NCI-H2029 treated with DMSO at 0.1 percent for 48 hours (cell line): Measurements from ENCODE around the gene SKIDA1.
"Not testable (repeated sequence)": the region's sequence is repeated elsewhere in the genome, so short reads cannot be mapped to it uniquely, and the experiment has no call there.

Experiments
- DNase-seq: peaks from one replicate; lab custom pipeline; 2025; lab: John Stamatoyannopoulos, UW

The SKIDA1 gene

DNA sequence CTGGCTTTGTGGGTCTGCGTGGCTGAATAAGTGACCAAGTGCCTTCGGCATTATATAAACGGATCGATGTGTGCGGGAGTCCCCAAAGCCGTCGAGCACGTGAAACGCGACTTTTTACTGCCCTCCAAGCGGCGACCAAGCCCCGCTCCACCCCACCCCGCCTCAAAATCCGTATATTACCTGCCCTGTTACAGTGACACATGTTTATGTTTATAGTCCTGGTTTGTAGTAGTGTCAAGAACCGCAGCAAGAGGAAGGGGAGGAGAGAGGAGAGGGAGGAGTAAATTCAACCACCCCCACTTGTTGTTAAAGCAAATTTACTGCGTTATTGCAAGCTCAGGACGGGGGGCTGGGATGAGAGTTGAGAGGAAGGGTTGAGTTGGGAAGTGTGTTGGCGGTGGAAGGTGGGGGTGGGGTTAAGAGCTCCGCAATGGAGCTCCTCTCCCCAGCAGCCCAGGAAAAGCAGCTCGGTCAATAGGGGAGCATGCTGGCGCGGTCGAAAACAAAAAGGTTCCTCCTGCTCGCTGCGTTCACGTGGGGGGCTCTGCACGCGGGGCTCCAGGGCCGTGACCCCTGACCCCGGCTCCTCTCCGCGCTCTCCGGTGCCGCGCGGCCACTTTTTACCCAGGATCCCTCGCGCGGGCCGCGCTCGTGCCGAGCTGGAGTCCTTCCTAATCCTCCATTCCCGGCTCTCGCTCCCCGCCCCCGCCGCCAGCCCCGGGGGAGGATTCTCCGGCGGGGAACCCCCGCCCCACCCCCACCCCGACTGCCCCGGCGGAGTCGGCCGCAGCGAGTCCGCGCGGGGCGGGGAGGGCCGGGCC lies at the start of gene SKIDA1:
Gene SKIDA1 (minus strand): TSS at position 316 of the 821 bp plus-strand sequence. CDS start 7,860 bp downstream, outside the sequence.
- peak; percentile 56 for DNase-seq

DNA sequence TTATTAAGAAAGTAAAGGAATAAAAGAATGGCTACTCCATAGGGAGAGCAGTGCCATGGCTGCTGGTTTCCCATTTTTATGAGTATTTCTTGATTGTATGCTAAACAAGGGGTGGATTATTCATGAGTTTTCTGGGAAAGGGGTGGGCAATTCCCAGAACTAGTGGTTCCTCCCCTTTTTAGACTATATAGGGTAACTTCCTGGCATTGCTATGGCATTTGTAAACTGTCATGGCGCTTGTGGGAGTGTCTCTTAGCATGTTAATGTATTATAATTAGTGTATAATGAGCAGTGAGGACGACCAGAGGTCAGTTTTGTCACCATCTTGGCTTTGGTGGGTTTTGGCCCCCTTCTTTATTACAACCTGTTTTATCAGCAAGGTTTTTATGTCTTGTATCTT lies 49.0 kb upstream of the SKIDA1 start:
- not testable (repeated sequence) for DNase-seq

DNA sequence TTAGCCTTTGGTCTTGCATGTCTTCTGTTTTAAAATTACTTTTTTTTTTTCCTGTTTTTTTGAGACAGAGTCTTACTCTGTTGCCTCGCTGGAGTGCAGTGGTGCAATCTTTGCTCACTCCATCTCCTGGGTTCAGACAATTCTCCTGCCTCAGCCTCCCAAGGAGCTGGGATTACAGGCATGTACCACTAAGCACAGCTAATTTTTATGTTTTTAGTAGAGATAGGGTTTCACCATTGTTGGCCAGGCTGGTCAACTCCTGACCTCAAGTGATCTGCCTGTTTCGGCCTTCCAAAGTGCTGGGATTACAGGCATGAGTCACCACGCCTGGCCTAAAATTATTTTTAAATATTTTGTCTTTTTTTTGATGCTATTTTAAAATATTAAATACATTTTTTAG lies 47.1 kb upstream of the SKIDA1 start:
- DNase-seq, result no peak

DNA sequence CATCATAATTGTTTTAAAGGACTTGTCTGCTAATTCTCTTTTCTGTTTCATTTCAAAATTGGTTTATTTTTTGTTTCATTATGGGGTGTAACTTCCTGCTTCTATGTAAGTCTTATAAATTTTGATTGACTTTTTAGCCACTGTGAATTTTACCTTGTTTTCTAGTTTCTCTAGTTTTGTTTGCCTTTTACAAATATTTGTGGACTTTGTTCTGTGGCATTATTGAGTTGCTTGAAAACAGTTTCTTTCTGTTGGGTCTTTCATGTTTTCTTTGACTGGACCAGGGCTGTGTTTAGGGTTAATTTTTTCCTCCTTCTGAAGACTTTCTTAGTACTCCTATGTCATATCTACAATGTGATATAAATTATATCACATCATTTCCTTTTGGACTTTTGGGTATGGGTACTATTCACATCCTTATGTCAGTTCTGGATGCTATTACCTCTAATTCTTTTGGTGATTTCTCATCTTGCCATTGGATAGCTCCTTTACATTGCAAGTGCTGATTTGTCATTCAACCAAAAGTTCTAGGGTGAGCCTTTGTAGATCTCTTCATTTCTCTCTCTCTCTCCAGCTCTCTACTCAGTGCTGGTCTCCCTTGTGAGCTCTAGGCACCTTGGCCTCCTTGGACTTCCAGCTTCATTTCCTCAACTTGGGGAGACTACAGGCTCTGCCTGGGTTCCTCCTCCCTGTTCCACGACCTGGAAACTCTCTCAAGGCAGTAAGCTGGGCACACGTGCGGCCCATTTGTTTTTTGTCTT lies 45.5 kb upstream of the SKIDA1 start:
- no peak for DNase-seq

DNA sequence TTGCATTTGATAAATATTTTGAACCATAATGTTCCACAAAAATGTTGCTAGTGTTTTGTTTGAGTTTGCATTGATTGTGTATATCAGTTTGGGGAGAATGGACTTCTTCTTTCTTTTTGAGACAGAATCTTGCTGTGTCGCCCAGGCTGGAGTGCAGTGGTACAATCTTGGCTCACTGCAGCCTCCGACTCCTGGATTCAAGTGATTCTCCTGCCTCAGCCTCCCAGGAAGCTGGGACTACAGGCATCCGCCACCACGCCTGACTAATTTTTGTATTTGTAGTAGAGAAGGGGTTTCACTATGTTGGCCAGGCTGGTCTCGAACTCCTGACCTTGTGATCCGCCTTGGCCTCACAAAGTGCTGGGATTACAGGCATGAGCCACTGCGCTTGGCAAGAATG lies 33.5 kb upstream of the SKIDA1 start:
- not testable (repeated sequence) for DNase-seq

DNA sequence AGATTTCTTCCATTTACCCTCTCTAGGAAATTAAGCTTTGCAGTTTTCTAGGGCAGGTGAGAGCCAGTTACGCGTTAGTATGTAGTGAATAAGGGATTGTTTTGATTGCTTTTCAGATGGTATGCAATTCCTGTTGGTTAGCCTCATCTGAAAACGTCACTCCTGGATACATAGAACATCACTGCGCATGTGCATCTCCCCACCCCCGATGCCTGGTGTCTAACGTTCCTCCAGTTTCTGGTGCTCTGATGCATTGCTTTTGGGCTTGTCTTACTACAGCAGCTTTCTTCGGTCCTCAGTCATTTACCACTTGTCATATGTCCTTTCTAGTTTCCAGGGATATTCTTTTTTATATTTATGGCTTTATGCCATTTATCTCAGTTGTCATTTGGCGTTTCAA lies 31.0 kb upstream of the SKIDA1 start:
- DNase-seq, result no peak

DNA sequence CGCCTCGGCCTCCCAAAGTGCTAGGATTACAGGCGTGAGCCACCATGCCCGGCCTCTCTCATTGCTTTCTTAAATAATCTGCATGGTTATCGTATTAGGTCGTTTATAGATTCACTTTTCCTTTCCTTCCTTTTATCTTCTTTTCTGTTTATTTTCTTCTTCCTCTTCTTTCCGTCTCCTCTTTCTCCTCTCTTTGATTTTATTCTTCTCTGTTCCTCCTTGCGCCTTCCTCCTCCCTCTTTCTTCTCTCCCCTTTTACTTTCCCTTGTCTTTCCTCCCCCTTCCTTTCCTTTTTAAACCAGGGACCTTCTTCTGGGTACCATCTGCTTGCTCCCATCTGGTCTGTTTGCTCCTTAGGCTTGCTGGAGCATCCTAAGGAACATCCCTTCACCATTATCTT lies 27.2 kb upstream of the SKIDA1 start:
- DNase-seq, result no peak

DNA sequence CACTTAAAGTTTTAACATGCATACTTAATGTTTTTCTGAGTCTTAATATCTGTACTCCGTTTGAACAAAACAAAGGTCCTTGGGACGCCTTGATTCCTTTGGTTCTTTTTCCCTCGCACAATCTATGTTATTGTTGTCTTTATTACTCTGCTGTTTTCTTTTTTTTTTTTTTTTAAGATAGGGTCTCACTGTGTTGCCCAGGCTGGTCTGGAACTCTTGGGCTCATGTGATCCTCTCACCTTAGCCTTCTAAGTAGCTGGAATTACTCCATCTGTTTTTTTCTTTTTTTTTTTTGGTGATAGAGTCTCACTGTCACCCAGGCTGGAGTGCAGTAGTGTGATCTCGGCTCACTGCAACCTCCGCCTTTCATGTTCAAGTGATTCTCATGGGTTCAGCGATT lies 21.8 kb upstream of the SKIDA1 start:
- no peak for DNase-seq

DNA sequence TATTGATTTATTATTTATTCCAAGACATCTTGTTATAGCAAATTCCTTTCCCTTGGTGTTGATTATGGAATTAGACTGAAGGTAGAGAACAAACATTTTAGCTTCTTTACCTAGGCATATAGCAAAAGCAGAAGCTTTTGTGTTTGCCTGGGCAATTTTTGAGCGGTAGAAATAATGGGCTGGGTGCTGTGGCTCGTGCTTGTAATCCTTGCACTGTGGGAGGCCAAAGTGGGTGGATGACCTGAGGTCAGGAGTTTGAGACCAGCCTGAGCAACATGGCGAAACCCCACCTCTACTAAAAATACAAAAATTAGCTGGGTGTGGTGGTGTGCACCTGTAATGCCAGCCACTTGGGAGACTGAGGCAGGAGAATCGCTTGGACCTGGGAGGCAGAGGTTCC lies 15.2 kb upstream of the SKIDA1 start:
- not testable (repeated sequence) for DNase-seq

DNA sequence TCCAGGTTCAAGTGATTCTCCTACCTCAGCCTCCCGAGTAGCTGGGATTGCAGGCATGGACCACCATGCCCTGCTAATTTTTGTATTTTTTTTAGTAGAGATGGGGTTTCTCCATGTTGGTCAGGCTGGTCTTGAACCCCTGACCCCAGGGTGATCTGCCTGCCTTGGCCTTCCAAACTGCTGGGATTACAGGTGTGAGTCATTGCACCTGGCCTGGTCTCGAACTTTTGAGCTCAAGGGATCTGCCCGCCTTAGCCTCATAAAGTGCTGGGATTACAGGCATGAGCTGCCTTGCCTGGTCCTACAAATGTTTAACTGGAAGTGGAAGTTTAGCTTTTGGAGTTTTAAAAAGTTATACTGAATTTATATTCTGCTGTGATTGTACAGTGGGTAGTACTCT lies 11.4 kb upstream of the SKIDA1 start:
- no peak for DNase-seq

DNA sequence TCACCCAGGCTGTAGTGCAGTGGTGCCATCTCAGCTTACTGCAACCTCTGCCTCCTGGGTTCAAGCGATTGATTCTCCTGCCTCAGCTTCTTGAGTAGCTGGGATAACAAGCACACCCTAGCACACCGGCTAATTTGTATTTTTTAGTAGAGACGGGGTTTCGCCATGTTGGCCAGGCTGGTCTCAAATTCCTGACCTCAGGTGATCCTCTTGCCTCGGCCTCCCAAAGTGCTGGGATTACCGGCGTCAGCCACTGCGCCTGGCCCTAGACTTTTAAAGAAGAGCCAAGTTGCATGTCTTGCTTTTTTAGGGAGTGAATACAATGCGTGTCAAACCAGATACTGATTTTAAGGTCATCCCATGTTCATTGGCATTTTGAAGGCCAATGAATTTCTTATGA lies 10.5 kb upstream of the SKIDA1 start:
- DNase-seq, result not testable (repeated sequence)

DNA sequence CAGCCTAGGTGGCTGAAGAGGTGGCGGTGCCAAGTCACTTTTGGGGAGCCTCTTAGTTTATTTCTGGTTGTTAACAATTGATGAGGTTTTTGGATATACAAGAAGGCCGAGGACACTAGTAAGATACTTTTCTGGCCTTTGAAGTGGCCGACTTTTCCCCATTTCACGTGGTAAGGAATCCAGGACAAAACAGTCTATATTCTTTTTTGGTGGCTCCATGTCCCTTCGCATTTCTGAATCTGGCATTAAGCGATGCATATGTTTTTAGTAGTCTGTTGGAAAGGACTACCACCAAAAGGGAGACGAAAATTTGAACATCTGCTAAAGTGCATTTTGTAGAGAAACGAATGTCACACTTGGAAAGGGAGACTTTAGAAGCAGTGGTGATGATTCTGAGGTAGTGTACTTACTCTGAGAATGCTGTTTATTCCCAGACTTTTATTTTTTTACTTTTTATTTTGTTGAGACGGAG lies 10.0 kb upstream of the SKIDA1 start:
- no peak for DNase-seq

DNA sequence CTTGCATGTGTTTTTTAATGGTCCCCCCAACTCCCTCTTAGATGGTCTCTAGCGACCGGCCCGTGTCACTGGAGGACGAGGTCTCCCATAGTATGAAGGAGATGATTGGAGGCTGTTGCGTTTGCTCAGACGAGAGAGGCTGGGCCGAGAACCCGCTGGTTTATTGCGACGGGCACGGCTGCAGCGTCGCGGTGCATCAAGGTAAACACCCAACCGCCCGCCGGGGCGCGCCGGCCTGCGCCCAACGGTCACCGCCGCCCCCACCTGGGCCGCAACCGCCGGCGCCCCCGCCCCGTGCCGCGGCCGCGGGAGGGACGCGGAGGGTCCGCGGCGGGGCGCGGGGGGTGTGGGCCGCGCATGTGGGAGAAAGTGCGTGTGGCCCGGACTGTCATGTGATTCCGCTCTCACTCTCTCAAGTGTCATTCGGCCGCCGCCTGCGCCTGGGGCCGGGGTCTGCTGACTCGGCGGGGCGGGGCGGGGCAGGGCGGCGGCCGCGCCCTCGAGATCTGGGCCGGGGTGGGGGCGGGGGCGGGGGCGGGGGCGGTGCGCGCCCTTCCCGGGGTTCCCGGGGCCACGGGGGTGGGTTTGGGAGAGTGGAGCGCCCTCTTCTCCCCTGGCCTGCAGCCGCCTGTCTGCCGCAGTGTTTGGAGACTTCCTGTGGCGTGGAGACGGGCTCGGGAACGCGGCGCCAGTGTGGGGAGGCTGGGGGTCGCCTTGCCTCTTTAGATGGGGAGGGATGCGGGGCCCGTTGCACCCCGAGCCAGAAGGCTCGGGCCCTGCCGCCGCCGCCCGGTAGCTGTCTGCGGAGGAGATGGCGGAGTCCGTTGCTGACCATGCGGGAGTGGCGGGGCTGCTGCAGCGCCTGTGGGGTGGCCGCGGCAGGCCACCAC lies 9.4 kb upstream of the SKIDA1 start:
- no peak for DNase-seq

DNA sequence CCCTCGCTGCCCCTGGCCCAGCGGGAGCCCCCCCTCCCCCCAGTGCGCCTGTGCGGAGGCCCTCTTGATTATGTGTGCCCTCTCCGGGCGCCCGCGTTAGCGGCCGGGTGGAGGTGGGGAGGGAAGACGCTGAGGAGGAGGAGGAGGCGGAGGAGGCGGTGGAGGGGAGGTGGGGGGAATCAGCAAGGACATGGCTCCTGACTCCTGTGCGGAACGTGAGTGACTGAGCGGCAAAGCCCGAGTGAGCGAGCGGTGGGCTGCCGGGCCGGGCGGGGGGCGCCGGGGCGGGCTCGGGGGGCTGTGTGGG lies 8.8 kb upstream of the SKIDA1 start:
- peak; percentile 51 for DNase-seq

DNA sequence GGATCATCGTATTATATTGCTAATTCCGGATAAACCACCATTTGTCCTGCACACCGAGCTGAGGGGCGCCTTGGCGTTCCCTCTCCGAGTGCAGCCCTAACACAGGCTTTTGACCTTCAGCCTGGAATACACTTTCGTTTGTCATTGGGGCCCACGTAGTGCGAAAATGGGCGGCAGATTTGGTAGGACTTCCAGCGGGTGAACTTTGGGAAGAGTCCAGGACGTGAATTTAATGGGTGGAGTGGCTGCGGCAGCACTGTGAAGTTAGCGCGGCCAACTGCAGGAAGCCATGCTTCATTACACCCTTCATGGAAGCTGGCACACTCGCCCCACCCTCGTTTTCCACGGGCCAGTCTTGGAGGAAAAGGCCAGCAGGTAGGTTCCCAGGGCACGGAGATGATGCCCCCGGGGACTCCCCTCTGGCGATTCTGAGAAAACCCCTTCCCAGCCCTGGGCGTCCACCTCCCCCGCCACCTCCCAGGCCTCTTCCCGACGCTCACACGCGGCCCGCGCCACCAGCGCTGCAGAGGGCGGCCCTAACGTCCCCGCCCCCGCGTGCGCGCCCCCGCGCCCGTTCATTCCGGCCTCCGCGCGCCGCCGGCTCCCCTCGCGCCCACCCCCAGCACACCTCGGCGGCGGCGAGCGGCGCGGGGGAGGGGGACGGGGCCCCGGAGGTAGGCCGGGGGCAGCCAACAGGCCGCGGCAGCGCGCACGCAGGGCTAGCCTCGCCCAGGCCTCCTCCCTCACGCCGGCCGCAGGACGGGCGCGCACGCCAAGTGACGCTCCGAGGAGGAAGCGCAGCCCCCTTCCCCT lies 8.2 kb upstream of the SKIDA1 start, which contains the start of gene MLLT10:
Gene MLLT10 (plus strand): TSS at position 766 of the 813 bp plus-strand sequence. CDS start 413 bp downstream, outside the sequence.
- DNase-seq, result peak; percentile 51

DNA sequence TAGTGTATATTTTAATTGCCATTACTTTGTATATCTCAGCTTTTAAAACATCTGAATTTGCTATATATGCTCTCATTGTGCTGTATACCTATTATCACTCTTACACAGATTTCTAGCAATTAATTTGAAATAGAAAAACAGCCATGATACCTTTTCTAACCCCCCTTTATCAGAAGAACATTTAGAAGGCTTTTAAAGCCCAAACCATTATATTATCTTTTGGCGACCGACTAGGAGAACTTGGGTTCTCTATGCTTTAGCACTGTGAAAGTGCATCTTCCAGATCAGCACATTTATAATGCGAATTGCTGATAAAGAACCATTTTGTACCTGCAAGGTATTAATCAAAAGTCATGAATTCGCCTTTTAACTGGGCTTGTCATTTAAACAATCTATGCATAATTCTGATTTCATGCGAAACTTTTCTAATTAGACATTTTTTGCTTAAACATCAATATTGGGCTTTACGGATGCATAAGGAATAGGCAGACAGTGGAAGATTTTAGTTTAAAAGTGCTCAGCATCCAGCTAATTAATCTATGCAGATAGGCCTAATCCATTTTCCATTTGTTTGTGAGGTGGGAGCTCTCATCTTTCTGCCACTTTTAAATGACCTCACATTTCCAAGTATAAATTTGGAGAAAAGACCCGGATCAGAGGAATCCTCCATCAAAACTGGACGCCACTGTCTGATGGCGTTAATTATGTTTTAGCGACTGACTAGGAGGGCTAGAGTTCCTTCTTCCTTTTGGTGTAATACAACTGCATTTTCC lies 7.4 kb upstream of the SKIDA1 start:
- no peak for DNase-seq

DNA sequence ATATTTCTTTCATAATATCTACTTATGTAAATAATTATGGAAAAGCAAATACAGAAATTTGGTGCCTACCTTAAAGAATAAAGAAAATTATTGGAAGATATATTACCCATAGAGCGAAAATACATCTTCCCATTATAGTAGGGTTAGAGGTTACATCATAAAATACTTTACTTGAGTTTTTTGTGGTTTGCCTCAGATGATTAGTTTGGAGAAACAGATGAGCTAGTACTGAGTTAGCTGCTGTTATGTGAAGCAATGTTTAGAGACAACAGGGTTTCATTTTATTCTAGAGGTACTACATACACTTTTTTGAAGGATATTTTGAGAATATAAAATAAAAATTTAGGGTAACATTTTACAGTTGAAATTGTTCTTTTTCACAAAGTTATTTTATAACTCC lies 5.7 kb upstream of the SKIDA1 start:
- no peak for DNase-seq

DNA sequence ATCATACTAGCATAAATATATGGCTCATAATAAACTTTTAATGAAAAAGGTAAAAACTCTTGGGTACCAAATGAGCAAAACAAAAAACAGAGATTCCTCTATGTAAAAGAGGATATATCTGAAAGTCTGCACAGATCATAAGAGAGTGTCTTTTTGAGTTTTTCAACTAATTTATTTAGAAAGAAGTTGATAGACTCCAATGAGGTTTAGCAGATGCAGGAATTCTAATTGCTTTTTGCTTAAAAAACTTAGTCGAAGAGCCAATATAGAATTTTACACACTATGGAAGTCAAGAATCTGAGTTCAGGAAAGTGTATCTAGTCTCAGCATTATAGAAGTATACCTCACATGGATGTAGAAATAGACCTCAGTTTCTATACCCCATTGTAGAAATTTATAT lies 5.2 kb upstream of the SKIDA1 start:
- DNase-seq, result no peak

DNA sequence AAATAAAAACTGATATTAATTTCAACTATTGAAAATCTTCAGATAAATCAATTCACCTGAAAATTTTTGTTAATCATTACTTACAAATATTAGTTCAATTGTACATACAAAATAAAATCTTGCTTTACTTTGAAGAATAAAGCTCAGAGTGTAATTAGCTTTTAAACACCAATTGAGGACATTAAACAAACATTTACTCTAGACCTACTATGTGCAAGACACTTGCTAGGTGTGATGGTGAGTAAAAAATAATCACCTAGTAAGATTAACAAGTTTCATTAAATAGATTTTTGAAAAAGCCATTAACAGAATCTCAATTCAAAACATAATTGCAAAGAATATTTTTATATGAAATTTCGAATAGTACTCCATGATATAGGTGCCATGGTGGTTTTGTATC lies 4.7 kb upstream of the SKIDA1 start:
- DNase-seq, result no peak

DNA sequence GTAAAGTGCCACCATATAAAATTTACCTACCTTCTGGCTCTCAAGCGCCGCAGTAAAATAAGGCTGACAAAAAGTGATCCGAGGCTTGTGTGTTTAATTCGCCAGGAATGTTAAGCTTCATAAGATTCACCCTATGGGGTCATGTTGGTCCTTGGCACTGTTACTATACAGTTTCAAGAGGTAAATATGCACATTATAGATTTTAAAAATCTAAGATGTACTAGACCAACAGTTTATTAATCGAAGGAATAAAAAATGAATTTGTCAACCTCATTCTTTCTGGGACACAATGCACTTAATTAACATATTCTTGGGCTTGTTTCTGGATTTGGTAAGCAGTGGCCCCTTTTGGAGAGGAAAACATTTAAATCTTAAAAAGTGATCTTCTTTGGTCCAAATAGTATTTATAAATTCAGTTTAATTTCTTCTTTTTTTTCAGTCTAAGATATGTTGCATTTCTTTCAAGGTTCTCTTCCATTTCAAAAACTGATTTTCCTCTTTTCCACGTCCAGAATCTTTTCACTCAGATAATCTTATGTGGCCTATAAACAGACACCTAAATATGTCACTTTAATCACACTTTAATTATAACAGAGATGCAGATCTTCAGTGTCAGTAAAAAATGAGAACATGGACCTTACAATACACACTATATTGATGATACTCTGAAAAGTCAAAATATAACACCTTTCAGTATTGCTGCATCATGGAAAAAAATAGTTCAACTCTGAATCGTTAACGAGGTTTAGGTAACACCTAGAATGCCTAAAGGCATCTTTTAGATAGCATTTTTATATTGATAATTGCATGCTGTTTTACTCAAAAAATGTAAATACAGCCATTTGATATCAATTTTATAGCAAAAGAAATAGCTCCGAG lies 3.8 kb upstream of the SKIDA1 start:
- no peak for DNase-seq
